Fibroblast of lung (primary cell): Measurements from ENCODE around the gene HNF4A. TPM values are rescaled to one million over a fixed set of nuclear protein-coding genes. Genes with fewer than 3 reads are reported as not detected.

ENCODE experiments used
- DNase-seq, 2 donors: peaks; one replicate each; pipeline versions ENCODE4 v3.0.0 to v3.0.0-alpha.2; 2010; ENCODE audit warnings: low read depth in 2 of 2
- H2AFZ ChIP-seq: 2 replicates; pipeline ENCODE4 v1.5.1; 2012; ENCODE audit warnings: low read length, control low read depth, inconsistent platforms
- H3K27ac ChIP-seq: 2 replicates; pipeline ENCODE4 v1.5.1; 2011; ENCODE audit warnings: low read length, control low read depth; ENCODE audit not compliant: insufficient read depth
- H3K27me3 ChIP-seq: 2 replicates; pipeline ENCODE4 v1.5.1; 2011; ENCODE audit warnings: mild to moderate bottlenecking, low read length; ENCODE audit not compliant: control insufficient read depth, insufficient read depth
- H3K36me3 ChIP-seq: 2 replicates; pipeline ENCODE4 v1.5.1; 2011; ENCODE audit warnings: low read length; ENCODE audit not compliant: control insufficient read depth, insufficient read depth
- H3K4me1 ChIP-seq: 2 replicates; pipeline ENCODE4 v1.5.1; 2011; ENCODE audit warnings: low read length; ENCODE audit not compliant: control insufficient read depth, insufficient read depth; ENCODE audit errors: extremely low read depth
- H3K4me2 ChIP-seq: 2 replicates; pipeline ENCODE4 v1.5.1; 2011; ENCODE audit warnings: low read length, control low read depth; ENCODE audit not compliant: insufficient read depth; ENCODE audit errors: extremely low read depth
- H3K4me3 ChIP-seq, 4 experiments: fragments of 200-600 bp in 1 of 4; sonication (generic) in 1 of 4; replicated peaks in 1 of 4; 2 replicates each; pipeline ENCODE4 v1.5.1; 2011 to 2016; ENCODE audit warnings: low read length in 4 of 4, low read depth in 3 of 4, mild to moderate bottlenecking in 3 of 4, control low read depth in 2 of 4, inconsistent platforms in 1 of 4, mixed read lengths in 1 of 4; ENCODE audit not compliant: insufficient read depth in 1 of 4; ENCODE audit errors: control extremely low read depth in 1 of 4
- H3K79me2 ChIP-seq: 2 replicates; pipeline ENCODE4 v1.5.1; 2012; ENCODE audit warnings: mild to moderate bottlenecking, low read length, inconsistent platforms; ENCODE audit not compliant: control insufficient read depth, insufficient read depth
- H3K9ac ChIP-seq: 2 replicates; pipeline ENCODE4 v1.5.1; 2011; ENCODE audit warnings: mild to moderate bottlenecking, low read length, control low read depth; ENCODE audit not compliant: insufficient read depth
- H3K9me3 ChIP-seq: 2 replicates; pipeline ENCODE4 v1.5.1; 2012; ENCODE audit warnings: low read depth, low read length; ENCODE audit not compliant: control insufficient read depth, insufficient read depth
- H4K20me1 ChIP-seq: 2 replicates; pipeline ENCODE4 v1.5.1; 2011; ENCODE audit warnings: low read length; ENCODE audit not compliant: control insufficient read depth, insufficient read depth; ENCODE audit errors: extremely low read depth
- EZH2 ChIP-seq: IDR thresholded peaks from 2 replicates; pipeline ENCODE4 v1.5.1; 2012; ENCODE audit warnings: low read length, control low read depth, mild to moderate bottlenecking; ENCODE audit errors: missing control alignments
- polyA plus RNA-seq, 2 donors: library from polyadenylated mRNA; depleted of rRNA in 1 of 2; stranded (reverse) in 1 of 2; unstranded in 1 of 2; fragments of >200 nt; gene quantifications; 2 replicates each; pipeline ENCODE4 v1.2.1, GENCODE V29; 2011 to 2012; ENCODE audit warnings: missing spikeins in 1 of 2
- total RNA-seq: library from RNA; depleted of rRNA; stranded (reverse); fragments of >200 nt; gene quantifications from 2 replicates; pipeline ENCODE4 v1.2.1, GENCODE V29; 2014
- TF ChIP-seq, protein P1 (sequence below), 2 donors: IDR thresholded peaks in 1 of 2; conservative IDR thresholded peaks in 1 of 2; 1 replicate in 1 of 2; 2 replicates in 1 of 2; pipeline ENCODE4 v1.5.1; 2011 to 2012; ENCODE audit warnings: low read length in 2 of 2, control low read depth in 1 of 2, inconsistent platforms in 1 of 2, low read depth in 1 of 2, mild to moderate bottlenecking in 1 of 2

HNF4A gene
- total and polyA plus RNA-seq, 2 donors (not counting 1 experiment from before 2014, with no cell fraction given), result not detected

GRCh38 chr20:44398335-44398734 lies 42.8 kb downstream of the HNF4A start:
- Histone ChIP-seq H3K27me3 (peaks cover 3% of the 10 kb centered on the region), H3K4me2 (no peak overlapping the region), H2AFZ (no peak overlapping the region), H3K9me3 (no peaks in the 10 kb centered on the region), H3K36me3 (no peaks in the 10 kb centered on the region), H3K79me2 (no peaks in the 10 kb centered on the region), H3K4me3 (no peak overlapping the region), H4K20me1 (no peaks in the 10 kb centered on the region), H3K27ac (no peak overlapping the region), H3K9ac (no peak overlapping the region), H3K4me1 (no peaks in the 10 kb centered on the region)
- TF ChIP-seq EZH2, result no peak
- TF ChIP-seq, protein P1, sequence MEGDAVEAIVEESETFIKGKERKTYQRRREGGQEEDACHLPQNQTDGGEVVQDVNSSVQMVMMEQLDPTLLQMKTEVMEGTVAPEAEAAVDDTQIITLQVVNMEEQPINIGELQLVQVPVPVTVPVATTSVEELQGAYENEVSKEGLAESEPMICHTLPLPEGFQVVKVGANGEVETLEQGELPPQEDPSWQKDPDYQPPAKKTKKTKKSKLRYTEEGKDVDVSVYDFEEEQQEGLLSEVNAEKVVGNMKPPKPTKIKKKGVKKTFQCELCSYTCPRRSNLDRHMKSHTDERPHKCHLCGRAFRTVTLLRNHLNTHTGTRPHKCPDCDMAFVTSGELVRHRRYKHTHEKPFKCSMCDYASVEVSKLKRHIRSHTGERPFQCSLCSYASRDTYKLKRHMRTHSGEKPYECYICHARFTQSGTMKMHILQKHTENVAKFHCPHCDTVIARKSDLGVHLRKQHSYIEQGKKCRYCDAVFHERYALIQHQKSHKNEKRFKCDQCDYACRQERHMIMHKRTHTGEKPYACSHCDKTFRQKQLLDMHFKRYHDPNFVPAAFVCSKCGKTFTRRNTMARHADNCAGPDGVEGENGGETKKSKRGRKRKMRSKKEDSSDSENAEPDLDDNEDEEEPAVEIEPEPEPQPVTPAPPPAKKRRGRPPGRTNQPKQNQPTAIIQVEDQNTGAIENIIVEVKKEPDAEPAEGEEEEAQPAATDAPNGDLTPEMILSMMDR (conservative IDR thresholded peaks at IDR 0.05 in 1 of 2, IDR thresholded peaks at IDR 0.05 in 1 of 2; ENCODE audit: low read depth in 1 of 2, low read length in 2 of 2), result no peak
- peak; percentile 31 to 85 for DNase-seq

- TF ChIP-seq, protein P1 (conservative IDR thresholded peaks at IDR 0.05 in 1 of 2, IDR thresholded peaks at IDR 0.05 in 1 of 2; ENCODE audit: low read depth in 1 of 2, low read length in 2 of 2), result no peak
- no peak for TF ChIP-seq EZH2
- Histone ChIP-seq H3K4me1 (no peaks in the 10 kb centered on the region), H4K20me1 (no peaks in the 10 kb centered on the region), H3K27me3 (peaks cover 3% of the 10 kb centered on the region), H2AFZ (no peak overlapping the region), H3K79me2 (no peaks in the 10 kb centered on the region), H3K9me3 (no peaks in the 10 kb centered on the region), H3K27ac (no peak overlapping the region), H3K4me3 (no peak overlapping the region), H3K4me2 (no peak overlapping the region), H3K9ac (no peak overlapping the region), H3K36me3 (no peaks in the 10 kb centered on the region)
- no peak for DNase-seq
Observed at GRCh38 chr20:44399446-44399845, 43.9 kb downstream of the HNF4A start.

DNA sequence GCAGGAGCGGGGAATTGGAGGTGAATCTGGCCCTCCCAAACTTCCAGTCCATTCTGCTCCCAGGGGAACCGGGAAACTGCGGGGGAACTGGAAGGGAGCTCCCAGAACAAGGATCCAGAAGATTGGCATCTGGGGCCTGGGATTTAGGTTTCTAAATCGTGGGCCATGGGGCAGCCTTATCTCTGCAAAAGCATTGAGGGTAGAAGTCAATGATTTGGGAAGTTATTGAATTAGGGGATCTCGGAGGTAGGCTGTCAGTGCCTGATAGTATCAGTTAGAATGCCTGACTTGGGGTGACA lies 45.1 kb downstream of the HNF4A start:
- no peaks in the 10 kb centered on the region for H3K9me3 ChIP-seq
- H4K20me1 ChIP-seq, result no peaks in the 10 kb centered on the region
- no peak for DNase-seq
- H2AFZ ChIP-seq, result no peak overlapping the region
- H3K79me2 ChIP-seq, result no peaks in the 10 kb centered on the region
- no peak overlapping the region for H3K4me3 ChIP-seq
- peaks cover 3% of the 10 kb centered on the region for H3K27me3 ChIP-seq
- TF ChIP-seq, protein P1 (conservative IDR thresholded peaks at IDR 0.05 in 1 of 2, IDR thresholded peaks at IDR 0.05 in 1 of 2; ENCODE audit: low read depth in 1 of 2, low read length in 2 of 2), result no peak
- TF ChIP-seq EZH2, result no peak
- no peak overlapping the region for H3K9ac ChIP-seq
- no peaks in the 10 kb centered on the region for H3K36me3 ChIP-seq
- H3K27ac ChIP-seq, result no peak overlapping the region
- H3K4me1 ChIP-seq, result no peaks in the 10 kb centered on the region
- H3K4me2 ChIP-seq, result no peak overlapping the region
